Type B pancreatic cell (in vitro differentiated cells): Measurements from ENCODE around the gene NF2. TPM values are rescaled to one million over a fixed set of nuclear protein-coding genes. Genes with fewer than 3 reads are reported as not detected.

ENCODE experiments used
- DNase-seq: peaks from one replicate; pipeline ENCODE4 v3.0.0; 2021; ENCODE audit warnings: mixed read lengths; ENCODE audit not compliant: unreplicated experiment; ENCODE audit errors: extremely low spot score
- H3K27ac Mint-ChIP-seq: 2 replicates; pipeline ENCODE4 v1.8.0; 2021; ENCODE audit warnings: mild to moderate bottlenecking, mixed read lengths
- H3K27me3 Mint-ChIP-seq: 2 replicates; pipeline ENCODE4 v1.8.0; 2021; ENCODE audit warnings: mixed read lengths
- H3K36me3 Mint-ChIP-seq: 2 replicates; pipeline ENCODE4 v1.8.0; 2021; ENCODE audit warnings: mixed read lengths
- H3K4me1 Mint-ChIP-seq: one replicate; pipeline ENCODE4 v1.8.0; 2021; ENCODE audit warnings: mixed read lengths; ENCODE audit not compliant: unreplicated experiment
- H3K4me3 Mint-ChIP-seq: 2 replicates; pipeline ENCODE4 v1.8.0; 2021; ENCODE audit warnings: mild to moderate bottlenecking, mixed read lengths
- H3K9me3 Mint-ChIP-seq: 2 replicates; pipeline ENCODE4 v1.8.0; 2021; ENCODE audit warnings: mixed read lengths
- CTCF ChIP-seq: fragments of 200-600 bp; sonication (generic); conservative IDR thresholded peaks from 2 replicates; pipeline ENCODE4 v1.5.0; 2021; ENCODE audit warnings: antibody characterized with exemption, mild to moderate bottlenecking
- total RNA-seq: library from RNA; stranded (reverse); gene quantifications from 2 replicates; pipeline ENCODE4 v1.2.1, GENCODE V29; 2021; ENCODE audit warnings: low replicate concordance

The NF2 gene
- total RNA-seq, 1 donor from 2014 or later = 45.6 TPM

DNA sequence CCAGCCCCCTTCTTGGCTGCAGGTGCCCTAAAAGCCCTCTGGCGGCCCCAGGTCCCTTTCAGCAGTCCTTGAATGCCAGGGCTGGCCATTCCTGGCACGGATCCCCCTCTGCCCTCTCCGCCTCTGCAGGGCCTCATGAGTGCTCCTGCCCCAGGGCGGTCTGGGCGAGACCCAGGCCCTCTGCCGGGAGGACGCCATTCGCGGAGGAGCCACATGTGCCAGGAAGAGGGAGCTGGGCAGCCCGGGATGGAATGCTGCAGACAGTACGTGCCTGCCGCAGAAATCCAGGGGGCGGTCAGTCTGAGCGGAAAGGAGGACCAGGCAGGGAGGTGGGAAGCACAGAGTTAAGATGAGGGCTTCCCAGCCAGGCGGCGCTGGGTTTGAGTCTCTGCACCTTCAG is 119.2 kb downstream of the NF2 start:
- no peak for TF ChIP-seq CTCF
- Mint-ChIP-seq H3K4me1 (no peaks in the 10 kb centered on the region), H3K9me3 (no peaks in the 10 kb centered on the region), H3K36me3 (no peaks in the 10 kb centered on the region), H3K27me3 (peaks cover 58% of the 10 kb centered on the region), H3K27ac (no peak overlapping the region), H3K4me3 (no peak overlapping the region)
- DNase-seq = no peak

GRCh38 chr22:29723766-29724165 is 120.3 kb downstream of the NF2 start:
- no peak for TF ChIP-seq CTCF
- Mint-ChIP-seq H3K27me3 (peaks cover 46% of the 10 kb centered on the region), H3K4me3 (no peak overlapping the region), H3K4me1 (no peaks in the 10 kb centered on the region), H3K9me3 (no peaks in the 10 kb centered on the region), H3K36me3 (no peaks in the 10 kb centered on the region), H3K27ac (no peak overlapping the region)
- no peak for DNase-seq

DNA sequence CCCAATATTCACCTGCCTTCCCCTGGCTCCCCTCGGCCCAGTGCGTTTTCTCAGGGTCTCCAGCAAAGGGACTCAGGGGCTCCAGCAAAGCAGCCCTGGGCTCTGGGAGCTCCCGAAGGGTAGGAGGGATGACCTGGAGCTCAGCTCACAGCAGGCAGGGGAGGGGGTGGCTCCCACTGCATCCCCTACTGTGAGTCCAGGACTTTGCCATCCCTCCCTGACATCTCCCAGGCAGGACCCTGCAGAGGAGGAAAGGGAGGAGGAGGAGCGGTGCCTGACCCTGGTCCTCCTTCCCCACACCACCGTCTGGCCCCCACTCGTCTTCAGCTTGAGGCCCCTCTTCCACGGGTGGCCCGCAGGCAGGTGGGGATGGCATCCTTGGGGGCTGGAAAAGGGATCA is 121.4 kb downstream of the NF2 start:
- TF ChIP-seq CTCF = no peak
- DNase-seq = no peak
- no peaks in the 10 kb centered on the region for H3K4me1 Mint-ChIP-seq
- no peaks in the 10 kb centered on the region for H3K36me3 Mint-ChIP-seq
- H3K27me3 Mint-ChIP-seq = peaks cover 37% of the 10 kb centered on the region
- no peaks in the 10 kb centered on the region for H3K9me3 Mint-ChIP-seq
- H3K27ac Mint-ChIP-seq = no peak overlapping the region
- H3K4me3 Mint-ChIP-seq = no peak overlapping the region

- H3K36me3 Mint-ChIP-seq = no peaks in the 10 kb centered on the region
- H3K27me3 Mint-ChIP-seq = peaks cover 37% of the 10 kb centered on the region
- H3K27ac Mint-ChIP-seq = no peak overlapping the region
- TF ChIP-seq CTCF = no peak
- no peak overlapping the region for H3K4me3 Mint-ChIP-seq
- H3K4me1 Mint-ChIP-seq = no peaks in the 10 kb centered on the region
- DNase-seq = no peak
- H3K9me3 Mint-ChIP-seq = no peaks in the 10 kb centered on the region
These were observed 122.7 kb downstream of the NF2 start for GRCh38 chr22:29726106-29726505.

- Mint-ChIP-seq H3K36me3 (no peaks in the 10 kb centered on the region), H3K27me3 (peaks cover 32% of the 10 kb centered on the region), H3K4me1 (no peaks in the 10 kb centered on the region), H3K9me3 (no peaks in the 10 kb centered on the region), H3K4me3 (no peak overlapping the region), H3K27ac (no peak overlapping the region)
- TF ChIP-seq CTCF = no peak
- DNase-seq = no peak
These were observed 123.2 kb downstream of the NF2 start for GRCh38 chr22:29726512-29727130.

- peak; percentile 65 for TF ChIP-seq CTCF
- H3K9me3 Mint-ChIP-seq = no peaks in the 10 kb centered on the region
- H3K4me3 Mint-ChIP-seq = no peak overlapping the region
- no peak for DNase-seq
- no peaks in the 10 kb centered on the region for H3K36me3 Mint-ChIP-seq
- no peak overlapping the region for H3K27ac Mint-ChIP-seq
- H3K4me1 Mint-ChIP-seq = no peaks in the 10 kb centered on the region
- H3K27me3 Mint-ChIP-seq = peaks cover 29% of the 10 kb centered on the region
These were observed 123.7 kb downstream of the NF2 start for GRCh38 chr22:29727131-29727523.
